HG03558 (cell line): ENCODE results near the gene OGFOD3.

ENCODE experiments used
- ATAC-seq: cut with Tn5 transposase; IDR thresholded peaks from one replicate; pipeline ENCODE4 v1.9.1; 2021; ENCODE audit warnings: moderate number of reproducible peaks; ENCODE audit not compliant: unreplicated experiment; ENCODE audit errors: extremely low read depth

Gene OGFOD3

DNA sequence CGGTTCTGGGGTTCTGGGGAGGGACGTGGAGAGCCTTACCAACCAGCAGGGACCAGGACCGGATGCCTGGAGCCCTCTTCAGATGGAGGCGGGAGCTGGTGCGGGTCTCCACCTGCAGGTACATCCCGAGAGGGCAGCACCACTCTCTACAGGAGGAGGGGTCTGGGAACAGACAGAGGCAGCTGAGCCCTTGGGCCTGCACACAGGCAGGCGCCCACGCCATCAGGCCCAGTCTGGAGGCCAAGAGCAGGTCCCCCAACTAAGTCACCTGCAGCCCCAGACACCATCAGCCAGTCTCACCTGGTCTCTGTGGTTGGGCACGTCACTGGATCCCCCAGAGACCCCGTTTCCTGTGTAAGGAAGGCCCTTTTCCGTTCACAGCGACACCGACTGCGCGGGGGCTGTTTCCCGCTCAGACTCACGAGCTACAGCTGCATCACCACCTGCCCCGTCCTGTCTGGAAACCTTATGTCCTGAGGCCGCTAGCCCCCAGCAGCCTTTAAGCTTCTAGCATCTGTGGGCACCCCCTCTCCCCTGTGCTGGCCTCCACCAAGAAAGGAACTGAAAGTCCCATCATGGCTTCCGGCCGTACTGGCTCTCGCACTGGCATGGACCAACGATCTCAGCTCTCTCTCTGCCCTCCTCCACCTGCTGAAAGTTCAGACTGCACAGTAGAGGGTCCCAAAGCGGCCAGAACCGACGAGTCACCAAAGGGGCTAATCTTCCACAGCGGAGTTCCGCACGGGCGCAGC lies 30.9 kb upstream of the OGFOD3 start:
- ATAC-seq, result no peak

DNA sequence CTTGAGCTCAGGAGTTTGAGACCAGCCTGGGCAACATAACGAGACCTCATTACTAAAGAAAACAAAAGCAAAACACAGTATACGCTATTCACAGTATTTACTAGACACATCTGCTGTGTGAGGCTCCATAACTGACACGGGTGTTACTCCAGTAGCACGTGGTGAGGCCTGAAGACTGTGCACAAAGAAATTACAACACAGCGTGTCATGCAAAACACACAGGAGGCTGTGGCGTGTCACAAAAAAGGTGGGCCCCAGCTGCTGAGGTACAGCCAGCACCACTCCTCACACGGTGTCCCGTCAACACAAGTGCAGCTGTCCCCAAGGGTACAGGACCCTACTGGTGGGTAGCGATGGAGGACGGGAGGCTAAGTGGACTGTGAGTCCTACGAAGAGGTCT lies 29.5 kb upstream of the OGFOD3 start:
- no peak for ATAC-seq

DNA sequence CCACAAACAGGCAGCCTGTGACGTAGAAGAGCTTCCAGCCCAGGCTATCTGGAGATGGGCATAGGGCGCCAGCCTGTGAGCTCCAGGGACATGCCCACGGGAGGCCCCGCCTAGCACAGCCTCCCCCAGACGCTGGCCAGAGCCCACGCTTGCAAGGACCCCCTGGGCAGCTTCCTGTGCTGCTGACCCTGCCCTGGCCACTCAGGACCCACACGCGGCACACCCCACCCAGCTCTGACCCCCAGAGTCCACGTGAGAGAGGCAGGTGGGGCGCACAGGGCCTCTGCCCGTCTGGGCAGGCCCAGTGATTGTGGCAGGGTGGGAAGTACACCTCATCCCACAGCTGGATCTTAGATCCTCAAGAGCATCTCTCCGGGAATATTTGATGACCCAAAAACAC lies 28.3 kb upstream of the OGFOD3 start:
- no peak for ATAC-seq

- no peak for ATAC-seq
These were observed 27.7 kb upstream of the OGFOD3 start for GRCh38 chr17:82446124-82446523.

DNA sequence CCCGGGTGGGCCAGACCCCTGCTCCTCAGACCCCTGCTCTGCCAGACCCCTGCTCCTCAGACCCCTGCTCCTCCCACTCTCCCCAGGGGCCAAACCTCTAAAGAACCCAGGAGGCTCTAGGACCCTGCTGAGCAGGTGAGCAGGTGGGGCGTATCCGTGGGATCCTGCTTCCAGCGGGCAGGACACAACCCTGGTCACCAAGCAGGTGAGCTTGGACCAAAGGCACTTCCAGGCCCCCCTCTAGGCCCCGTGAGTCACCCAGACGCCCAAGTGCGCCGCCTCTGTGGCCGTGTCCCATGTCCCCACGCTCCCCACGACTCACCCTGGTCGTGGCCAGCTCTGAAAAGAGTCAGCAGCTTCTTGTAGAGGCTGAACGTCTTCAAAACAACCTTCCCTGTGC lies 27.2 kb upstream of the OGFOD3 start:
- ATAC-seq, result no peak

GRCh38 chr17:82444941-82445521 lies 26.6 kb upstream of the OGFOD3 start:
- ATAC-seq, result no peak

DNA sequence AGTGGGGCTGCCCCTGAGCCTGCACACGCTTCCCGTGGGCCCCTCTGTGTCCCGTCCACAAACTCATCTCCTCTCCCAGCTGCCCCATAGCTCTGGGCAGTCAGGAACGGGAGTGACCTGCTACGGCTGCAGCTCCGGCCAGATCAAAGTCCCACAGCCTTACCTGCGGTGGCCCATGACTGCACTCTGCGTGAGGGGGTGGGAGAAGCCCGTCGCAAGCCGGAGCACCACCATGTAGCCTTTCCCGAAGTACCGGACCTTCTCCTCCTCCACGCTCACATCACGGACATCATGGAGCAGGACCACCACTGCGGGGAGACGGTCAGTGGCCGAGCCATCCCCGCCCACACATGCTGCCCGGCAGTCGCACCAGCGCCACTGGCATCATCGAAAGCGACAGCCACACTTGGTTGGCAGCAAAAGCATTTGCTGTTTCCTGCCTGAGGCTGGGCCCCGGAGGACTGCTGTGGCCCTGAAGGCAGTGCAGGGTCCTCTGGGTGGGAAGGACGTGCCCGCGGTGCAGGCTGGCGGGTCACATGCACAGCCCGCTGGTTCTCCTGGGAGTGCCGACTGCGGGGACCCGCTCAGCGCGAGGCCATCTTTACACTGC lies 26.0 kb upstream of the OGFOD3 start:
- ATAC-seq, result no peak

- ATAC-seq, result no peak
These were observed 25.3 kb upstream of the OGFOD3 start for GRCh38 chr17:82443465-82444283.

DNA sequence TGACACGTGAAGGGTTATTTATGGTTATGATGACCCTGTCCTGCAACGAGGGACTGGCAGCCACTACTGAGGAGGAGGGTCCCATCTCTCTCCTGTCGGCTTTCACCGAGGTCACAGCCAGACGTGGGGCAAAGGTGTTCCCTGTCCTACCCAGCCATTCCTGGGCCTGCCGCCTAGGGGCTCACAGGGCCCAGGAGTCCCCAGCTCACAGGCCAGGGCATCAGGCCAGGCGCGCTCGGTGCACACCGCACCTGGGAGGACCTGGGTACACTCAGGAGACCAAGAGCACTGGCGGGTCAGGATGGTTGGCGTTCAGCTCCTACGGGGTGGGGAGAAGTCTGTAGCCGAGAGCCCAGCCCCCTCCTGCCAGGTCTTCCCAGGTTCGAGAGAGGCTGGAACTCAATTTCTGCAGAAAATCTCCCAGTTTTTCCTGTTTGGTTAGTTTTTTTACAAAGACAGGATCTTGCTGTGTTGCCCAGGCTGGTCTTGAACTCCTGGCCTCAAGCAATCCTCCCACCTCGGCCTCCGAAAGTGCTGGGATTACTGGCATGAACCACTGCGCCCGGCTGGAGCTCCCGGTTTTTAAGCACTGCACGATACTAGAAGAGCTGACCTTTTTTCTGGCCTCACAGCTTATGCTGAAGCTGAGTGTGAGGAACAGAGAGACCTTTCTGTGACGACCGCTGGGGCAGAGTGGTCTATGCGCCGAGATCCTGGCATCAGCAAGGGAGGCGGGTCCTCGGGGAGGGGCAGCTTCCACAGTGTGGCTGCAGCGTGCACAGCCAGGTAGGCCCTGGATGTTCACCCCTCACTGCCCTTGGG lies 24.5 kb upstream of the OGFOD3 start:
- no peak for ATAC-seq

DNA sequence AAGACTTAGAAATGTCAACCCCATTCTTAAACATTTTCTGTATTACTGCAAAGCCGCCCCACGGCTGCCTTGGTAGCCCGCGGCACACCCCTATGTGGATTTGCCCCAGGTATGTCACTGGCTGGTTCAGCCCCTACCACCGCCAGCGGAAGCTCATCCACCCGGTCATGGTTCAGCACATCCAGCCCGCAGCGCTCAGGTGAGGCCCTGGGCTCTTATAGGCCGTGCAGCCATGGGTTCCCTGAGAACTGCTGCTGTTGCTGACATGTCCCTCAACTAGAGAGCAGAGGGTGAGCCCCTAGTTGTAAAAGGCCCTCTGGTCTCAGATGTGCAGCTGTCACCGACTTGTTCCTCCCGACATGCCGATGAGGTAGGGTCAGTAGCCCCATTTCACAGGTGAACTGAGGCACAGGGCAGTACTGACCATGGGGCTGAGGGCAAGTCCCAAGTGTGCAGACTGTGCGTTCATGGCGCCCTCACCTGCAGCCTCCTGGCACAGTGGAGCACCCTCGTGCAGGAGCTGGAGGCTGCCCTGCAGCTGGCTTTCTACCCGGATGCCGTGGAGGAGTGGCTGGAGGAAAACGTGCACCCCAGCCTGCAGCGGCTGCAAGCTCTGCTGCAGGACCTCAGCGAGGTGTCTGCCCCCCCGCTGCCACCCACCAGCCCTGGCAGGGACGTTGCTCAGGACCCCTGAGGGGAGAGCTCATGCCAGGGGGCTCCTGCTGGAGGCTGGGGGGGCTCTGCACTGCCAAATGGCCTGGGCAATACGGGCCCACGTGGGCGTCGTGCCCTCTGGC lies 23.5 kb upstream of the OGFOD3 start:
- no peak for ATAC-seq

DNA sequence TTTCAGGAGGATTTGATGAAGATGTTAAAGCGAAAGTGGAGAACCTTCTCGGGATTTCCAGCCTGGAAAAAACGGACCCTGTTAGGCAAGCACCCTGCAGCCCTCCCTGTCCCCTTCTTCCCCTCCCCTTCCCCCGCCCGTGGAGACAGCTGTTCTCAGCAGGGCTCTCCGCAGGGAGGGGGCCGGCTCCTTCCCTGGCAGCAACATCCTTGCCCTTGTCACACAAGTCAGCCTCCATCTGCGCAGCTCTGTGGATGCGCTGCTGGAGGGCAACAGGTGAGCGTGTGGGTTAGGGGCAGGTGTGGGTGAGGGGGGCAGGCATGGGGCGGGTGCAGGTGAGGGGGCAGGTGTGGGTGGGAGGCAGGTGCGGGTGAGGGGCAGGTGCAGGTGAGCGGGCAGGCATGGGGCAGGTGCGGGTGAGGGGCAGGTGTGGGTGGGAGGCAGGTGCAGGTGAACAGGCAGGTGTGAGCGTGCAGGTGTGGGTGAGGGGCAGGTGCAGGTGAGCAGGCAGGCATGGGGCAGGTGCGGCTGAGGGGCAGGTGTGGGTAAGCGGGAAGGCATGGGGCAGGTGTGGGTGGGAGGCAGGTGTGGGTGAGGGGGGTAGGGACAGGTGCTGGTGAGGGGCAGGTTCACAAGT lies 22.7 kb upstream of the OGFOD3 start:
- ATAC-seq, result no peak

DNA sequence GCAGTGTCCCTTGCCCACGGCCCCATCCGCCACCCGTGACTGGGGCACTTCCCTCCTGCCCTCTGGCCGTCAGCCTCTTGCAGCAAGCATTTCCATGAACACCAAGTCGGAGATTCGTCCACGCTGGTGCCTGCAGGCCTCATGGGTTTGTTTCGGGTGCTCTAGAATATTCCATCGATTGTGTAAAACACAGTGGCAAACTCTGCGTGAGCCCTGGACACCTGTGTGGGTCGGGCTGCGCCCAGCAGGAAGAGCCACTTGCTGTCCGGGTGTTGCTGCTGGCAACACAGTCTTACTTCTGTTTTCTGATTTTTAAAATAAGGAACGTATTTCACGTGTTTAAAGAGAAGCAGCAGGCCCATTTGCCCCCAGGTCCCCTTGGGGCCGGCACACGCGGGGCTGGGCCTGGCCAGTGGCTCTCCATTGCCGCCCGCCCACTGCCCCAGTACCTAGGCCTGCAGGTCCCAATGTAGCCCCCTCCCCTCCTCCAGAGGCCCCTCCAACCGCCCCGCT lies 22.1 kb upstream of the OGFOD3 start:
- no peak for ATAC-seq

GRCh38 chr17:82439829-82440365 lies 21.5 kb upstream of the OGFOD3 start:
- ATAC-seq, result no peak

- no peak for ATAC-seq
These were observed 20.9 kb upstream of the OGFOD3 start for GRCh38 chr17:82439194-82439828.

GRCh38 chr17:82438401-82439193 lies 20.2 kb upstream of the OGFOD3 start:
- ATAC-seq, result no peak

DNA sequence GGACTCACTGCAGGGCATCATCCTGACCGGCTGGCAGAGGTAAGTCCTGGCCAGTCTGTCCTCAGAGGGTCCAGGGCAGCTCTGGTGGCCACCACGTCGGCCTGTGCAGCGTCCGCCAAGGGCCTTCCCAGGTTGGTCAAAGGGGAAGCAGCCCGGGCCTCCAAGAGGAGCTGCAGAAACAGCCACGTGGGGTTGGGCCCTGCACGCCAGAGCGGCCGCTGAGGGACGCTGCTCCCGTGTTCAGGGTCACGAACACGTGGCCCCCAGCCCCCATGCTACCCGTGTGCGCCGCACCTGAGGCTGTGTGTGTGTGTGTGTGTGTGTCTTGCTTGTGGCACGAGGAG lies 18.9 kb upstream of the OGFOD3 start:
- ATAC-seq, result no peak

GRCh38 chr17:82436601-82437324 lies 18.4 kb upstream of the OGFOD3 start:
- no peak for ATAC-seq
